HL-60 (cell line): ENCODE results near the gene MYO5B.

Source experiments
- DNase-seq, 2 experiments: peaks; one replicate each; pipeline ENCODE4 v3.0.0-alpha.2; 2010 to 2020; ENCODE audit warnings: low read depth in 1 of 2, low spot score in 1 of 2
- H3K27ac ChIP-seq: fragments of 250-450 bp; sonication (Bioruptor Pico); replicated peaks from 2 replicates; pipeline ENCODE4 v1.5.1; 2020; ENCODE audit warnings: mild to moderate bottlenecking, moderate library complexity
- H3K27me3 ChIP-seq: fragments of 250-450 bp; sonication (Bioruptor Pico); 2 replicates; pipeline ENCODE4 v1.5.1; 2021; ENCODE audit warnings: mild to moderate bottlenecking, moderate library complexity; ENCODE audit not compliant: insufficient read depth, poor library complexity, severe bottlenecking
- H3K4me3 ChIP-seq: replicated peaks from 2 replicates; pipeline ENCODE4 v1.5.1; 2011; ENCODE audit warnings: mild to moderate bottlenecking, control low read depth, low read length; ENCODE audit not compliant: insufficient read depth
- GABPA ChIP-seq: IDR thresholded peaks from 2 replicates; pipeline ENCODE4 v1.6.1; 2012; ENCODE audit warnings: low read depth
- POLR2AphosphoS5 ChIP-seq: IDR thresholded peaks from 2 replicates; pipeline ENCODE4 v1.6.1; 2012; ENCODE audit warnings: low read depth
- SPI1 ChIP-seq: IDR thresholded peaks from 2 replicates; pipeline ENCODE4 v1.6.1; 2012; ENCODE audit warnings: low read depth, mild to moderate bottlenecking, borderline replicate concordance
- TF ChIP-seq, protein P1 (sequence below): IDR thresholded peaks from 2 replicates; pipeline ENCODE4 v1.6.1; 2012; ENCODE audit warnings: low read depth; ENCODE audit not compliant: insufficient replicate concordance
- TF ChIP-seq, protein P2 (sequence below): IDR thresholded peaks from one replicate; pipeline ENCODE4 v1.5.1; 2011; ENCODE audit warnings: low read length, control low read depth, inconsistent platforms; ENCODE audit not compliant: insufficient read depth

The MYO5B gene

DNA sequence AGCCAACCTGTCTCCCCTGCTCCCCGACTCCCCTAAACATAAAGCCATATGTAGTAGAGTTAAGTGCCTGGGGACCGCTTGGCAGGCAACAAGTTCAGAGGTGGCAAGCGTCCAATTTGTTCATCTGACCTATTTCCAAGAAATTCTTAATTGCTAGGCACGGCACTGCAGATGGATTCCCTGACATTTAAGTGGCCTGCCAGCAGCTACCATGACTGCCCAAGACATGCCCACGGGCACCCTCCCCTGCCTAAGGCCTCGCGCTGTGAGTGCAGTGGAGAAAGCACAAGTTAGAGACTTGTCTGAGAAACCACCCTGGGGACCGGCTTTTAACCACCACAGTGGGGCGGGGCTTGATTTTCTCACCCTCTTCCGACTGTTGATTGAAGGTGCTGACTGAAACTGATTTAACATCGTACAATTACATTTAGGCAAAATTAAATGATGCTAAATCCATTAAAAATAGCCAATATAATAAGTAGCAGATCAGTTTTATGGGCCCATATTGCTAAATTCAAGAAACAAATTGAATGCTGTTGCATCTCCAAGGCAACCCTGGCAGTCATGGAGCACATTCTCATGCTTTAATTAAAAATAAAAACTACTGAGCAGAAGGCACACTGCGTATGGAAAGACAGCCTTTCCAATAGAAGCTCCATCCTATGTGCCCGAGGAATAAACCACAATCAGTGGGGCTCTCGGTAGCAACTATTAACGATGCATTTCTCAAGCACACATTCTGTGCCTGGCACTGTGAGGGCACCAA, 218.0 kb downstream of the MYO5B start:
- TF ChIP-seq SPI1 (no peak), POLR2AphosphoS5 (no peak), GABPA (no peak)
- TF ChIP-seq, protein P1, sequence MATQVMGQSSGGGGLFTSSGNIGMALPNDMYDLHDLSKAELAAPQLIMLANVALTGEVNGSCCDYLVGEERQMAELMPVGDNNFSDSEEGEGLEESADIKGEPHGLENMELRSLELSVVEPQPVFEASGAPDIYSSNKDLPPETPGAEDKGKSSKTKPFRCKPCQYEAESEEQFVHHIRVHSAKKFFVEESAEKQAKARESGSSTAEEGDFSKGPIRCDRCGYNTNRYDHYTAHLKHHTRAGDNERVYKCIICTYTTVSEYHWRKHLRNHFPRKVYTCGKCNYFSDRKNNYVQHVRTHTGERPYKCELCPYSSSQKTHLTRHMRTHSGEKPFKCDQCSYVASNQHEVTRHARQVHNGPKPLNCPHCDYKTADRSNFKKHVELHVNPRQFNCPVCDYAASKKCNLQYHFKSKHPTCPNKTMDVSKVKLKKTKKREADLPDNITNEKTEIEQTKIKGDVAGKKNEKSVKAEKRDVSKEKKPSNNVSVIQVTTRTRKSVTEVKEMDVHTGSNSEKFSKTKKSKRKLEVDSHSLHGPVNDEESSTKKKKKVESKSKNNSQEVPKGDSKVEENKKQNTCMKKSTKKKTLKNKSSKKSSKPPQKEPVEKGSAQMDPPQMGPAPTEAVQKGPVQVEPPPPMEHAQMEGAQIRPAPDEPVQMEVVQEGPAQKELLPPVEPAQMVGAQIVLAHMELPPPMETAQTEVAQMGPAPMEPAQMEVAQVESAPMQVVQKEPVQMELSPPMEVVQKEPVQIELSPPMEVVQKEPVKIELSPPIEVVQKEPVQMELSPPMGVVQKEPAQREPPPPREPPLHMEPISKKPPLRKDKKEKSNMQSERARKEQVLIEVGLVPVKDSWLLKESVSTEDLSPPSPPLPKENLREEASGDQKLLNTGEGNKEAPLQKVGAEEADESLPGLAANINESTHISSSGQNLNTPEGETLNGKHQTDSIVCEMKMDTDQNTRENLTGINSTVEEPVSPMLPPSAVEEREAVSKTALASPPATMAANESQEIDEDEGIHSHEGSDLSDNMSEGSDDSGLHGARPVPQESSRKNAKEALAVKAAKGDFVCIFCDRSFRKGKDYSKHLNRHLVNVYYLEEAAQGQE, result no peak
- TF ChIP-seq, protein P2, sequence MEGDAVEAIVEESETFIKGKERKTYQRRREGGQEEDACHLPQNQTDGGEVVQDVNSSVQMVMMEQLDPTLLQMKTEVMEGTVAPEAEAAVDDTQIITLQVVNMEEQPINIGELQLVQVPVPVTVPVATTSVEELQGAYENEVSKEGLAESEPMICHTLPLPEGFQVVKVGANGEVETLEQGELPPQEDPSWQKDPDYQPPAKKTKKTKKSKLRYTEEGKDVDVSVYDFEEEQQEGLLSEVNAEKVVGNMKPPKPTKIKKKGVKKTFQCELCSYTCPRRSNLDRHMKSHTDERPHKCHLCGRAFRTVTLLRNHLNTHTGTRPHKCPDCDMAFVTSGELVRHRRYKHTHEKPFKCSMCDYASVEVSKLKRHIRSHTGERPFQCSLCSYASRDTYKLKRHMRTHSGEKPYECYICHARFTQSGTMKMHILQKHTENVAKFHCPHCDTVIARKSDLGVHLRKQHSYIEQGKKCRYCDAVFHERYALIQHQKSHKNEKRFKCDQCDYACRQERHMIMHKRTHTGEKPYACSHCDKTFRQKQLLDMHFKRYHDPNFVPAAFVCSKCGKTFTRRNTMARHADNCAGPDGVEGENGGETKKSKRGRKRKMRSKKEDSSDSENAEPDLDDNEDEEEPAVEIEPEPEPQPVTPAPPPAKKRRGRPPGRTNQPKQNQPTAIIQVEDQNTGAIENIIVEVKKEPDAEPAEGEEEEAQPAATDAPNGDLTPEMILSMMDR, result no peak
- no peak overlapping the region for H3K27ac ChIP-seq
- no peak overlapping the region for H3K4me3 ChIP-seq
- H3K27me3 ChIP-seq, result peaks cover 11% of the 10 kb centered on the region
- no peak for DNase-seq

DNA sequence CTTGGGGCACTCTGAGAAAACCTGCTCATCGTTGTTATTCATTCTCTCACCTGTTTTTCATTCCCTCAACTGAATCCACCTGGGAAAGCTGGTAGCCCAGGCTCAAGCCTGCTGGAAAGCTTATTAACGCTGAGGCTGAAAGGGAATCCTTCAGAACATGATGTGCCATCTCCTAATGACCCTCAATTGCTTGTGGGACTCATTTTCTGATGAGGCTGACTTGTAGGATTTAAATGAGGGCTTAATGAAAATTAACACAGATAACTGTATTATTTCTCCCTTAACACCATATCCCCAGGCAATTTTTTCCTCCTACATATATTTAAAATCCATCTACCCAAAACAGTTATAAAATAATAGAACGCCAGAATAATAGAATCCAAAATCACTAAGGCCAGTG, 218.9 kb downstream of the MYO5B start:
- TF ChIP-seq, protein P2, result no peak
- no peak for DNase-seq
- H3K27me3 ChIP-seq, result peaks cover 11% of the 10 kb centered on the region

DNA sequence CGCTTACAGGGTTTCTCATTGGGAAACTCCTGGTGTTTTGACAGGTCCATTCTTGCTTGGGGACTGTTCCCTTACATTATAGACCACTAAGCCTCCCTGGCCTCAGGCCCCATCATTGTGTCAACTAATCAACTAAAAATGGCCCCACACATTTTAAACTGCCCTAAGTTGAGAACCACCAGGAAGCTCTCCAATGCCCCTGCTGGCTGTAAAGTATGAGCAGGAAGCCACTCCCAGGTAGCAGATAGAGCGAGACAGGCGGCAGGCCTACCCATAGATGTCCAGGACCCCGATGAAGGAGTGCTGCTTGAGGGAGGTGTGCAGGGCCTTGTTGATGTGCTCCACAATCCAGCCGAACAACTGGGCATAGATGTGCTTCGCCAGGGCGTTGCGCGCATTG, 220.9 kb downstream of the MYO5B start:
- DNase-seq, result no peak
- Histone ChIP-seq H3K27me3 (peaks cover 7% of the 10 kb centered on the region), H3K27ac (no peak overlapping the region), H3K4me3 (no peak overlapping the region)
- TF ChIP-seq, protein P2, result no peak
- TF ChIP-seq SPI1, result no peak
- TF ChIP-seq GABPA, result no peak
- TF ChIP-seq, protein P1, result no peak
- TF ChIP-seq POLR2AphosphoS5, result no peak

More for the DNA sequence above, 218.9 kb downstream of the MYO5B start:
- H3K27ac ChIP-seq, result no peak overlapping the region
- H3K4me3 ChIP-seq, result no peak overlapping the region

DNA sequence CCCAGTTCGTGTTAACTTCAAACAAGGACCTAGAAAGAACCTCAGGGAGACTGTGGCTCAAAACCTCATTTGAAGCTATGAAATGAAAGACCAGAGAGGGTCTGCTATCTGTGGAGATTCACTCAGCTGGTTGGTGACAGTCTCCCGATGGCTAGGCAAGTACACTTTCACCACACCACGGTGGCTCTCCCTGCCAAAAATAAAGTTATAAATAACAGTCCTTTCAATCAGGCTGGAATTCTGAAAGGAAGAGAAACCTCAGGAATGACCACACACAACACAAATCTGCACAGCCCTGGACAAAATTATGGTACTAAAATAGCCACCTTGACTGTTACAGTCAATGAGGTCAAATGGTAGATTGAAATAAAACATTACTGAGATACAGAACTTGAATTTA, 221.4 kb downstream of the MYO5B start:
- no peak for DNase-seq
- TF ChIP-seq POLR2AphosphoS5 (no peak), SPI1 (no peak), GABPA (no peak)
- TF ChIP-seq, protein P2, result no peak
- Histone ChIP-seq H3K27me3 (peaks cover 7% of the 10 kb centered on the region), H3K4me3 (no peak overlapping the region), H3K27ac (no peak overlapping the region)
